ENCODE results near the gene ACSS1. TPM values are rescaled to one million over a fixed set of nuclear protein-coding genes. Genes with fewer than 3 reads are reported as not detected.

The ACSS1 gene
- total RNA-seq, 1 experiment from 2014 or later: 0.61 TPM

DNA sequence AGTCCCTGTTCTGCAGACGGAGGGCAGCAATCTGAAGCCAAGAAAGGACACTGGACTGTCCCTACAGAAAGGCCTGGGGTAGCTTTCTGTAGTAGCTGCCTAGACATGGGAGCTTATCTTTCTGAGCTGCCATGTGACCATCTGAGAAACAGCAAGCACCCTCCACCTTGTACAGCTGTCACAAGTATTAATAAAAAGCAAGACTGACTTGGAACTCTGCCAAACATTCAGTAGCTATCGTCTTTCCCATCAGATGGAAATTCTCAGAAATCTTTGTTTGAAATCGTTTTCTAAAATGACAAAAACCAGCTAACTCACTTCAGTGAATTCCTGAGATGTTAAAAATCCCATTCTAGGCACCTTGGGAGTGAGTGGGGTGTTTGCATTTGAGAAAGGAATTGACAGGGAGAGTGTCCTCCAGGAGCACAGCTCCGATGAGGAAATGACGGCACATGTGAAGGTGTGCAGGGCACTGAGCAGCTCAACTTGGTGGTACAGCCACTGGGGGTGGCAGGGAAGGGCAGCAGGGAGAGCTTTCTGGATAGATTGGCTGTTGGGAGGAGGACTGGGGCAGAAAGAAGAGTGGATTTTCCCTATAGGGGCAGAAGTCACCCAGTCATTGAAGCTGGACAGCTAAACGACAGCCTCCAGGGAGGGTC is 24.5 kb downstream of the ACSS1 start:
- peaks cover 0 to 2% (median 0%) of the 10 kb centered on the region in 3 experiments; a peak in 1 of 7 replicates for H3K36me3 Mint-ChIP-seq (ENCODE audit: insufficient read depth in 1 of 3, low read depth in 3 of 3)
- H3K4me1 ChIP-seq (ENCODE audit: insufficient read depth, low read length): no peaks in the 10 kb centered on the region; the same call in 1 of the 2 replicates
- no peaks in the 10 kb centered on the region for H3K9me3 Mint-ChIP-seq
- no peak overlapping the region for H2BK15ac ChIP-seq (ENCODE audit: low read depth, low read length)
- no peaks in the 10 kb centered on the region for H3K9me3 ChIP-seq (ENCODE audit: control insufficient read depth, low read depth, low read length)
- TF ChIP-seq, protein P1, sequence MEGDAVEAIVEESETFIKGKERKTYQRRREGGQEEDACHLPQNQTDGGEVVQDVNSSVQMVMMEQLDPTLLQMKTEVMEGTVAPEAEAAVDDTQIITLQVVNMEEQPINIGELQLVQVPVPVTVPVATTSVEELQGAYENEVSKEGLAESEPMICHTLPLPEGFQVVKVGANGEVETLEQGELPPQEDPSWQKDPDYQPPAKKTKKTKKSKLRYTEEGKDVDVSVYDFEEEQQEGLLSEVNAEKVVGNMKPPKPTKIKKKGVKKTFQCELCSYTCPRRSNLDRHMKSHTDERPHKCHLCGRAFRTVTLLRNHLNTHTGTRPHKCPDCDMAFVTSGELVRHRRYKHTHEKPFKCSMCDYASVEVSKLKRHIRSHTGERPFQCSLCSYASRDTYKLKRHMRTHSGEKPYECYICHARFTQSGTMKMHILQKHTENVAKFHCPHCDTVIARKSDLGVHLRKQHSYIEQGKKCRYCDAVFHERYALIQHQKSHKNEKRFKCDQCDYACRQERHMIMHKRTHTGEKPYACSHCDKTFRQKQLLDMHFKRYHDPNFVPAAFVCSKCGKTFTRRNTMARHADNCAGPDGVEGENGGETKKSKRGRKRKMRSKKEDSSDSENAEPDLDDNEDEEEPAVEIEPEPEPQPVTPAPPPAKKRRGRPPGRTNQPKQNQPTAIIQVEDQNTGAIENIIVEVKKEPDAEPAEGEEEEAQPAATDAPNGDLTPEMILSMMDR (conservative IDR thresholded peaks at IDR 0.05): no peak
- H4K8ac ChIP-seq (replicated peaks; ENCODE audit: insufficient read length, low read depth, low read length): no peak overlapping the region
- H4K91ac ChIP-seq (ENCODE audit: insufficient read length, low read depth, low read length): no peak overlapping the region
- H3K23me2 ChIP-seq (ENCODE audit: insufficient read length, low read depth, low read length, poor library complexity, severe bottlenecking): no peaks in the 10 kb centered on the region
- H3K56ac ChIP-seq (ENCODE audit: insufficient read length, low read depth, low read length): no peak overlapping the region
- H3K4me1 Mint-ChIP-seq: peaks cover 16% of the 10 kb centered on the region in 2 experiments
- no peaks in the 10 kb centered on the region for H3K79me2 ChIP-seq (ENCODE audit: insufficient read depth, low read length)
- H3K79me1 ChIP-seq (ENCODE audit: insufficient read depth, low read depth, low read length, poor library complexity, severe bottlenecking): no peaks in the 10 kb centered on the region
- no peak overlapping the region for H3T11ph ChIP-seq (ENCODE audit: low read length)
- no peak overlapping the region for H2BK12ac ChIP-seq (ENCODE audit: insufficient read length, low read depth, low read length)
- no peak overlapping the region for H3K4me2 ChIP-seq (ENCODE audit: insufficient read depth, insufficient read length, low read length)
- WGBS (ENCODE audit: extremely low coverage, insufficient read length, low lambda C conversion rate): no CpG with 5 or more reads among the region's 6 CpGs
- no peak overlapping the region for H3K27ac ChIP-seq (ENCODE audit: insufficient read length, low read depth, low read length)
- H3K23ac ChIP-seq (ENCODE audit: insufficient read length, low read depth, low read length): no peak overlapping the region
- no peak overlapping the region for H2AFZ ChIP-seq (ENCODE audit: low read length)
- H2BK120ac ChIP-seq (ENCODE audit: low read depth, low read length, poor library complexity, severe bottlenecking): no peak overlapping the region
- H3K27me3 Mint-ChIP-seq (ENCODE audit: low read depth): peaks cover 20% of the 10 kb centered on the region
- no peak overlapping the region for H3K4me3 Mint-ChIP-seq
- H4K20me1 ChIP-seq (ENCODE audit: control insufficient read depth, insufficient read depth, insufficient read length): no peaks in the 10 kb centered on the region
- H3K27me3 ChIP-seq (ENCODE audit: insufficient read depth, low read length): no peaks in the 10 kb centered on the region
- no peak overlapping the region for H3K4ac ChIP-seq (ENCODE audit: low read depth, low read length)
- H2BK20ac ChIP-seq (ENCODE audit: low read depth, low read length, poor library complexity, severe bottlenecking): no peak overlapping the region
- no peak overlapping the region for H3K9ac ChIP-seq (ENCODE audit: extremely low read depth, insufficient read length, low read length)
- DNase-seq: no peak
- no peak overlapping the region for H2AK5ac ChIP-seq (ENCODE audit: insufficient read length, low read length)
- H3K18ac ChIP-seq (ENCODE audit: insufficient read length, low read depth, low read length): no peak overlapping the region
- no peak overlapping the region for H4K5ac ChIP-seq (ENCODE audit: insufficient read length, low read depth, low read length)
- no peak overlapping the region for H2BK5ac ChIP-seq (ENCODE audit: insufficient read length, low read length)
- peak overlapping the region in 1 of 3 experiments; percentile 20; a peak in 1 of 7 replicates for H3K27ac Mint-ChIP-seq
- no peak overlapping the region for H3K14ac ChIP-seq (ENCODE audit: insufficient read depth, low read length)

Data from H9 (cell line).